Osteoblast (primary cell): Measurements from ENCODE around the gene NUDT8. TPM values are rescaled to one million over a fixed set of nuclear protein-coding genes. Genes with fewer than 3 reads are reported as not detected.

Source experiments
- DNase-seq: peaks from one replicate; pipeline ENCODE4 v3.0.0; 2011; ENCODE audit warnings: low spot score, mixed read lengths; ENCODE audit not compliant: insufficient read length; ENCODE audit errors: missing footprints
- H2AFZ ChIP-seq: 2 replicates; pipeline ENCODE4 v1.6.0; 2011; ENCODE audit warnings: mild to moderate bottlenecking, low read length
- H3K27ac ChIP-seq: 2 replicates; pipeline ENCODE4 v1.5.1; 2011; ENCODE audit warnings: mild to moderate bottlenecking, low read depth, low read length, moderate library complexity
- H3K27me3 ChIP-seq: 2 replicates; pipeline ENCODE4 v1.6.0; 2012; ENCODE audit warnings: mild to moderate bottlenecking, control low read depth, inconsistent platforms, low read length, moderate library complexity; ENCODE audit not compliant: insufficient read depth
- H3K36me3 ChIP-seq: 2 replicates; pipeline ENCODE4 v1.5.1; 2011; ENCODE audit warnings: mild to moderate bottlenecking, low read length, control low read depth, moderate library complexity; ENCODE audit not compliant: insufficient read depth
- H3K4me1 ChIP-seq: 2 replicates; pipeline ENCODE4 v1.5.1; 2011; ENCODE audit warnings: mild to moderate bottlenecking, low read length, control low read depth, moderate library complexity; ENCODE audit not compliant: insufficient read depth
- H3K4me2 ChIP-seq: 2 replicates; pipeline ENCODE4 v1.6.0; 2011; ENCODE audit warnings: mild to moderate bottlenecking, low read length; ENCODE audit not compliant: insufficient read depth
- H3K4me3 ChIP-seq: fragments of 200-600 bp; sonication (generic); 3 replicates; pipeline ENCODE4 v1.5.1; 2012; ENCODE audit warnings: mild to moderate bottlenecking, low read length, inconsistent platforms; ENCODE audit not compliant: insufficient read depth
- H3K79me2 ChIP-seq: 2 replicates; pipeline ENCODE4 v1.6.0; 2012; ENCODE audit warnings: mild to moderate bottlenecking, low read length, control low read depth, inconsistent platforms; ENCODE audit not compliant: insufficient read depth
- H3K9me3 ChIP-seq: 2 replicates; pipeline ENCODE4 v1.5.1; 2011; ENCODE audit warnings: low read depth, low read length, control low read depth
- H4K20me1 ChIP-seq: 2 replicates; pipeline ENCODE4 v1.6.0; 2012; ENCODE audit warnings: mild to moderate bottlenecking, low read length, control low read depth; ENCODE audit not compliant: insufficient read depth
- total RNA-seq: library from RNA; depleted of rRNA; stranded (reverse); fragments of >200 nt; gene quantifications from 2 replicates; pipeline ENCODE4 v1.2.3, GENCODE V29; 2012
- TF ChIP-seq, protein P1 (sequence below): IDR thresholded peaks from 2 replicates; pipeline ENCODE4 v1.5.1; 2011; ENCODE audit warnings: mild to moderate bottlenecking, low read depth, low read length, moderate library complexity; ENCODE audit errors: extremely low read depth

NUDT8 gene, protein sequence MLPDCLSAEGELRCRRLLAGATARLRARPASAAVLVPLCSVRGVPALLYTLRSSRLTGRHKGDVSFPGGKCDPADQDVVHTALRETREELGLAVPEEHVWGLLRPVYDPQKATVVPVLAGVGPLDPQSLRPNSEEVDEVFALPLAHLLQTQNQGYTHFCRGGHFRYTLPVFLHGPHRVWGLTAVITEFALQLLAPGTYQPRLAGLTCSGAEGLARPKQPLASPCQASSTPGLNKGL
- total RNA-seq: 4.7 and 5.3 TPM in 2 replicates

DNA sequence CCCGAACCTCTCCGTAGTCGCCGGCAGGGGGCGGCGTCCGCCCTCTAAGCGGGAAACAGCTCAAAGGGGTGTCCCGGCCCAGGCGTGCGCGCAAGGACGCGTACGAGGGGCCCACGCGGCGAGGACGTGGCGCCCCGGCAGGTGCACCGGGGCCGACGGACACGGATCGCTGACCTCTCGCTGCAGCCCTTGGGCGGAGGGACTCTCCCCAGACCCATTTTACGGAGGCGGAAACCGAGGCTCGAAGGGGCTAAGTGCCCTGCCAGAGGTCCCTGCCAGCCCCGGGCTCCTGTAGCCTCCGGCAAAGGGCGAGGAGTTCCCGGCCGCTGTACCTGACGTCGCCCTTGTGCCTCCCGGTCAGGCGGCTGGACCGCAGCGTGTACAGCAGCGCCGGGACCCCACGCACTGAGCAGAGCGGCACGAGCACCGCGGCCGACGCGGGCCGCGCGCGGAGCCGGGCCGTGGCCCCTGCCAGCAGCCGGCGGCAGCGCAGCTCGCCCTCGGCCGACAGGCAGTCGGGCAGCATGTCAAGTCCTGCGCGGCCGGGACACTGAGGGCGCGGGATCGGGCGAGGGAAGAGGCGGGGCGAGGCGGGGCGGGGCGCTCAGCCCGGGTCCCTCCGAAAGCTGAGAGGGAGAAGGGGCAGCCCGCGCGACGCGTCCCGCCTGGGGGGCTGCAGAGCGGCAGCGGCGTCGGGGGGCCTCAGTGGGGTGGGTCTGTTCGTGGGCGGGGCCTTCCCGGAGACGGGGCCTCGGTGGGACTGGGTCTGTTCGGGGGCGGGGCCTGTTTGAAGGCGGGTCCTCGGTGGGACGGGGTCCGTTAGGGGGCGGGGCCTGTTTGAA lies at the start of gene NUDT8:
NUDT8 (minus strand) TSS at position 552 of the 842 bp plus-strand sequence; CDS start at position 526, 26 bp downstream.
- peak within 1 kb of the TSS; percentile 97 for H2AFZ ChIP-seq
- H3K27me3 ChIP-seq: no peaks in the 10 kb centered on the region
- no peaks in the 10 kb centered on the region for H3K79me2 ChIP-seq
- no peaks in the 10 kb centered on the region for H3K36me3 ChIP-seq
- peaks cover 5% of the 10 kb centered on the region for H3K4me1 ChIP-seq
- peak within 1 kb of the TSS; percentile 87 for H3K4me2 ChIP-seq
- no peaks in the 10 kb centered on the region for H4K20me1 ChIP-seq
- H3K9me3 ChIP-seq: no peaks in the 10 kb centered on the region
- peak; percentile 99 for DNase-seq
- peak within 1 kb of the TSS; percentile 45 for H3K27ac ChIP-seq
- peak within 1 kb of the TSS; percentile 83 for H3K4me3 ChIP-seq
- TF ChIP-seq, protein P1, sequence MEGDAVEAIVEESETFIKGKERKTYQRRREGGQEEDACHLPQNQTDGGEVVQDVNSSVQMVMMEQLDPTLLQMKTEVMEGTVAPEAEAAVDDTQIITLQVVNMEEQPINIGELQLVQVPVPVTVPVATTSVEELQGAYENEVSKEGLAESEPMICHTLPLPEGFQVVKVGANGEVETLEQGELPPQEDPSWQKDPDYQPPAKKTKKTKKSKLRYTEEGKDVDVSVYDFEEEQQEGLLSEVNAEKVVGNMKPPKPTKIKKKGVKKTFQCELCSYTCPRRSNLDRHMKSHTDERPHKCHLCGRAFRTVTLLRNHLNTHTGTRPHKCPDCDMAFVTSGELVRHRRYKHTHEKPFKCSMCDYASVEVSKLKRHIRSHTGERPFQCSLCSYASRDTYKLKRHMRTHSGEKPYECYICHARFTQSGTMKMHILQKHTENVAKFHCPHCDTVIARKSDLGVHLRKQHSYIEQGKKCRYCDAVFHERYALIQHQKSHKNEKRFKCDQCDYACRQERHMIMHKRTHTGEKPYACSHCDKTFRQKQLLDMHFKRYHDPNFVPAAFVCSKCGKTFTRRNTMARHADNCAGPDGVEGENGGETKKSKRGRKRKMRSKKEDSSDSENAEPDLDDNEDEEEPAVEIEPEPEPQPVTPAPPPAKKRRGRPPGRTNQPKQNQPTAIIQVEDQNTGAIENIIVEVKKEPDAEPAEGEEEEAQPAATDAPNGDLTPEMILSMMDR: peak; percentile 76

DNA sequence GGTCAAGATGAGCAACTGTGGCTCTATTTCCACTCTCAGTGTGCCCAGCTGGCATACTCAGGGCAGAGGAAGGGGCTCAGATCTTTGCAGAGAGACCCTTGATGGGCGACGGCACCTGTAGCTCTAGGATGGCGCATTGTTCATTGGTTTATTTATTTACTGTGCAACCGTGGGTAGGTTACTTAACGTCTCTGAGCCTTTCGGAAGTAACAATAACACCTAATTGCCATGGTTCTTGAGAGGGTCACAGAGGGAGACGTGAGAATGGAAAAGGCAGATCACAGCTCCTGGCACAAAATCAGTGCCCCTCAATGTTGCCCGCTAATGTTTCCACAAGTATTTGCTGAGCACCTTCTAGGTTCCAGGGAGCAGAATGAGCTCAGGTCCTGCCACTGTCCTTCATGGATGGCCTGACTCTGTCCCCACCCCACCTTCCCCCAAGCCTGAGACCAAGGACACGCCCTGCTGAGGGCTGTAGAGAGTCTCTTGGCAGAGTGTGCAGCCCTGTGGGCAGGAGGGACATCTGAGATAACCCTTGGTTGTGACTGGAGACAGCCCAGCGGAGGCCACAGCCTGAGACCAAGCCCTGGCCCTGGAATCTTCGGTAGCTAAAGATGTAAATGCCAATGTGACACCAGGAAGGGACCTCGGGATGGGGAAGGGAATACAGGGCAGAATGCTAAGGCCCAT lies 45.5 kb upstream of the NUDT8 start:
- H2AFZ ChIP-seq: no peak overlapping the region
- H3K27ac ChIP-seq: no peak overlapping the region
- peaks cover 3% of the 10 kb centered on the region for H3K27me3 ChIP-seq
- no peak overlapping the region for H3K4me3 ChIP-seq
- no peaks in the 10 kb centered on the region for H3K4me1 ChIP-seq
- no peaks in the 10 kb centered on the region for H4K20me1 ChIP-seq
- H3K79me2 ChIP-seq: no peaks in the 10 kb centered on the region
- H3K4me2 ChIP-seq: no peak overlapping the region
- DNase-seq: no peak
- no peaks in the 10 kb centered on the region for H3K36me3 ChIP-seq
- TF ChIP-seq, protein P1: no peak
- H3K9me3 ChIP-seq: no peaks in the 10 kb centered on the region

DNA sequence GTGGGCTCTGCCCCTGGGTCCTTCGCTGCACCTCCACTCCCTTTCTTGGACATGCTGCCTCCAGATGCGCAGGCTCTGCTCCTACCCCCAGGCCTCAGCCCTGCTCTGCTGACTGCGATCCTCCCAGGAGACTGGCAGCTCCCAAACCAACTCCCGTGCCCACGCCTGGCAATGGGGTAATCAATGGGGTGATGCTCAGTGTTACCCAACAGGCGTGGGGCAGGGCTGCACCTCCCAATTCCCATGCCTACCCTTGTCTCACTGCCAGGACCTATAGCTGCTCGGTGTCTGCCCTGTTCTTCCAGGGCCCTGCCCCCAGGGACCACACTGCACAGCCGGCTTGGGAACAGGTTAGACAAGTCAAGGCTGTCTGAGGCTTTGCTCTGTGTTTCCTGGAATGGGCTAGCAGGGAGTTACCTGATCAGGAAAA lies 44.7 kb upstream of the NUDT8 start, which contains the start of gene ALDH3B2:
ALDH3B2 (minus strand) TSS at position 182 of the 430 bp plus-strand sequence. CDS start 7,688 bp downstream, outside the sequence.
- H3K79me2 ChIP-seq: no peaks in the 10 kb centered on the region
- peaks cover 3% of the 10 kb centered on the region for H3K27me3 ChIP-seq
- TF ChIP-seq, protein P1: no peak
- H3K4me3 ChIP-seq: no peak within 1 kb of the TSS
- H3K9me3 ChIP-seq: no peaks in the 10 kb centered on the region
- no peaks in the 10 kb centered on the region for H3K4me1 ChIP-seq
- H2AFZ ChIP-seq: no peak within 1 kb of the TSS
- no peaks in the 10 kb centered on the region for H3K36me3 ChIP-seq
- no peaks in the 10 kb centered on the region for H4K20me1 ChIP-seq
- peak; percentile 34 for DNase-seq
- H3K27ac ChIP-seq: no peak within 1 kb of the TSS
- no peak within 1 kb of the TSS for H3K4me2 ChIP-seq
